ENCODE data around the gene DAB1. TPM values are rescaled to one million over a fixed set of nuclear protein-coding genes. Genes with fewer than 3 reads are reported as not detected.

Gene DAB1
- total and polyA plus RNA-seq, 5 donors from 2014 or later: 0.87 to 5.1 (median 4.0) TPM

DNA sequence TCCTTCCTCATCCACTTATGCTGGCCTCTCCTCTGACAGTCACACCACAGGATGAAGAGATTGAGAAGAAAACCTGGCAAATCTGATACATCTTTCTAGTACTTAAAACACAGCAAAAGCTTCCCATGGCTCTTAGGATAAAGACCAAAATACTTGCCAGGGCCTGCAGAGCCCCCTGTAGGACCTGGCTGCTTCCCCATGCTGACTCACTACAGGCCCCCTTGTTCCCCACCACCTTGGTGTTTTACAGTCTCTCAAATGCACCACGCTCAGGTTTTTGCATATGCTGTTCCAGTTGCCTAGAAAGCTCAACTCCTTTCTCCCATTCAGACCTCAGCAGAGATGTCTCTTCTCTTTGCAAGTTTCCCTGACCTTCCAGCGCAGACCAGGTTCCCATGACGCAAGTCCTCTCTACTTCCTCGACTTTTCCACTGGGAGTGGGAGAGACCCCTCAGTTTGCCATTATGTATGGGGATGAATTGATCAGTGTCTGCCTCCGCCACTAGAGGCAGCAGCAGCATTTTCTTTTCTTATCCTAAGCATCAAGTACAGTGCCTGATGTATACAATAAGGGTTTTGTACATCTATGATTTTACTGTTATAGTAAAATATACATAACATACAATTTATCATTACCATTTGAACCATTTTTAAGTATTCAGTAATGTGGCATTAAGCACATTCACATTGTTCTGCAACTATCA, 344.3 kb downstream of the DAB1 start:
- no peak overlapping the region for H3K27ac Mint-ChIP-seq
- no peak for DNase-seq
- Histone ChIP-seq H3K4me1 (ENCODE audit: control insufficient read depth, insufficient read depth, low read length, poor library complexity, severe bottlenecking) (no peaks in the 10 kb centered on the region), H3K36me3 (ENCODE audit: control insufficient read depth, insufficient read depth, low read length) (no peaks in the 10 kb centered on the region), H3K27me3 (ENCODE audit: control insufficient read depth, insufficient read depth, low read length) (no peaks in the 10 kb centered on the region), H3K27ac (ENCODE audit: insufficient read depth, low read length, poor library complexity, severe bottlenecking) (no peak overlapping the region), H3K4me3 (ENCODE audit: low read depth, low read length) (no peak overlapping the region), H3K9me3 (ENCODE audit: control insufficient read depth in 2 of 2, low read length in 2 of 2) (no peaks in the 10 kb centered on the region)
- no peaks in the 10 kb centered on the region for H3K27me3 Mint-ChIP-seq
- H3K36me3 Mint-ChIP-seq: no peaks in the 10 kb centered on the region
- no peak for ATAC-seq (ENCODE audit: low read depth in 2 of 2)
- no peak overlapping the region for H3K4me3 Mint-ChIP-seq
- H3K9me3 Mint-ChIP-seq: peaks cover 0 to 6% (median 0%) of the 10 kb centered on the region in 7 donors
- no peaks in the 10 kb centered on the region for H3K4me1 Mint-ChIP-seq

DNA sequence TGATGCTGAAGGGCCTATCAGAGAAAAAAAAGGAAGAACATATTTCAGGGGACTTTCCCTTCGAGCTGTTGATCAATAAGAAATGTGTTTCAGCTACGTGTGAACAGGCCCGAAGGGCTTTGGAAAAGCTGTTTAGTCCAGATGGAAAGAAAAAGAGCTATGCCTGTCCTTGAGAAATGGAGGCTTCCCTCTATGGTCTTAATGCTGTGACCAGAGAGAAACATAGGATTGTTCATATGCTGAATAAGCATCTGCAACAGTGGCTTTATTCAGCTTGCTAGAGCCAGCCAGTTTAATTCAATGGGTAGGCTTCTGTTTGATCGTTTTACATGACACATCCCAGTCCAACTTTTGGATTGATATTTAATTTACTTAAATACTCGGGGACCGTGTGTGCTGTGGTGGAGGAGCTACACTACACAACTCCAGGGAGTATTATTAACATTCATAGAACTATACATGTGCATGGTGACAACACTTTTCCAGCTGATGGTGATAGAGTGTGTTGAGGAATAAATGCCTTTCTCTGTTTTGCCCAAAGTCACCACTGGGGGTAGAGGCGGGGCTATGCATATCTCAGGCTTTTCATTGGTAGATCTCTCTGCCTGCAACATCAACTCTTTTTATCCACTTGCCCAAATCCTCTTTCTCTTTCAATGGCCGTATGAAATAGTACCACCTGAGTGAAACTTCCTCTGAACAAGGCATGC, 351.3 kb downstream of the DAB1 start:
- Mint-ChIP-seq H3K4me3 (no peak overlapping the region), H3K27ac (no peak overlapping the region), H3K36me3 (no peaks in the 10 kb centered on the region), H3K9me3 (peaks cover 0 to 3% (median 0%) of the 10 kb centered on the region in 7 donors), H3K4me1 (no peaks in the 10 kb centered on the region), H3K27me3 (peaks cover 7% of the 10 kb centered on the region)
- Histone ChIP-seq H3K4me3 (ENCODE audit: low read depth, low read length) (no peak overlapping the region), H3K9me3 (ENCODE audit: control insufficient read depth in 2 of 2, low read length in 2 of 2) (no peaks in the 10 kb centered on the region), H3K4me1 (ENCODE audit: control insufficient read depth, insufficient read depth, low read length, poor library complexity, severe bottlenecking) (no peaks in the 10 kb centered on the region), H3K27me3 (ENCODE audit: control insufficient read depth, insufficient read depth, low read length) (no peaks in the 10 kb centered on the region), H3K36me3 (ENCODE audit: control insufficient read depth, insufficient read depth, low read length) (no peaks in the 10 kb centered on the region), H3K27ac (ENCODE audit: insufficient read depth, low read length, poor library complexity, severe bottlenecking) (no peak overlapping the region)
- no peak for DNase-seq
- no peak for ATAC-seq (ENCODE audit: low read depth in 2 of 2)

DNA sequence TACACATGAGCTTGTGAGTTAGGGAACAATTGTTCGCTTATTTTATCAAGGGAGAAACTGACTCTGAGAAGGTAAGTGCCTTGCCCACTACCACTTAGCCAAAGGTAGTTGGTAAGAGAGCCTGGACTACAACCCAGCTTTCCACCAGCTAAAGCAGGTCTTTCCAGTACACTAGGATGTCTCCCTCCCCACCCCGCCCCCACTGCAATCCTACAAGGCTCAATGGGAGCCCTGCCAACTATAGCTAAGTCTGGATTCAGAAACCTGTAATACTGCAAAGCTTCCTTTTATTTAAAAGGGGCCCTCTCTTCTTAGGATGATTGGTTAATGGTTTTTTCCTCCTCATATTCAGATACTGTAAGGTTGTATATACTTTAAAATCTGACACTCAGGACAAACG, 356.0 kb downstream of the DAB1 start:
- DNase-seq: no peak
- H3K27ac ChIP-seq (ENCODE audit: insufficient read depth, low read length, poor library complexity, severe bottlenecking): no peak overlapping the region
- H3K36me3 ChIP-seq (ENCODE audit: control insufficient read depth, insufficient read depth, low read length): no peaks in the 10 kb centered on the region
- H3K27me3 ChIP-seq (ENCODE audit: control insufficient read depth, insufficient read depth, low read length): no peaks in the 10 kb centered on the region
- Mint-ChIP-seq H3K27ac (no peak overlapping the region), H3K4me1 (no peaks in the 10 kb centered on the region), H3K4me3 (no peak overlapping the region), H3K27me3 (peaks cover under 1% of the 10 kb centered on the region), H3K36me3 (no peaks in the 10 kb centered on the region), H3K9me3 (peaks cover 0 to 1% (median 0%) of the 10 kb centered on the region in 7 donors)
- ATAC-seq (ENCODE audit: low read depth in 2 of 2): no peak
- H3K9me3 ChIP-seq (ENCODE audit: control insufficient read depth in 2 of 2, low read length in 2 of 2): no peaks in the 10 kb centered on the region
- H3K4me3 ChIP-seq (ENCODE audit: low read depth, low read length): no peak overlapping the region
- no peaks in the 10 kb centered on the region for H3K4me1 ChIP-seq (ENCODE audit: control insufficient read depth, insufficient read depth, low read length, poor library complexity, severe bottlenecking)

DNA sequence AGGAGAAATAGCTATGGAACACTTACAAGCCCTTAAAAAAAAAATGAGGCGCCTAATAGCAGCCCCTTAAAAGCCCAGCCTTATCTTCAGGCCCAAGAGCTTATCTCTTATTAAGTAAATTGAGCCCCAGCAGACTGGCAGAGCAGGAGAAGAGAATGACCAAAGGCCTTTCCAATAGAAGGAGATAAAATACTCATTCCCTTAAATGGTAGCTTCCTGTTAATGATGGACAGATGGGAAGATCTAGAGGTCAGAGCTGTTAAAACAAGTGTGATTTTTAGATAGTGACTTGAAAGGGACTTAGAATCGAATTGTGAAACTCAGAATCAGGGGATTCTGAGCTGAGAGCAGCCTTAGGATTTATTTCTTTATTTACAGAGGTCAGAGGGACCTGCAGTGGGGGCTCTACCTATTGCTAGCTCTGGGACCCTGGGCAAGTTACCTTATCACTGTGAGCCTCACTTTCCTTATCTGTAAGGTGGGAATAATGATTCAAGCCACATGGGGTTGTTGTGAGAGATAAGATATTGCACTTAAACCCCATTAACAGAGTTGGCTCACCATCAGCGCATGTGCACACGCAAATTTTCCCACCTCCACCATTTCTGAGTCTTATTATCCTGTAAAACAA, 356.8 kb downstream of the DAB1 start:
- no peak overlapping the region for H3K27ac Mint-ChIP-seq
- no peaks in the 10 kb centered on the region for H3K9me3 ChIP-seq (ENCODE audit: control insufficient read depth in 2 of 2, low read length in 2 of 2)
- no peaks in the 10 kb centered on the region for H3K4me1 ChIP-seq (ENCODE audit: control insufficient read depth, insufficient read depth, low read length, poor library complexity, severe bottlenecking)
- DNase-seq (no peak), ATAC-seq (ENCODE audit: low read depth in 2 of 2) (no peak)
- H3K4me3 Mint-ChIP-seq: no peak overlapping the region
- H3K36me3 ChIP-seq (ENCODE audit: control insufficient read depth, insufficient read depth, low read length): no peaks in the 10 kb centered on the region
- H3K27me3 ChIP-seq (ENCODE audit: control insufficient read depth, insufficient read depth, low read length): no peaks in the 10 kb centered on the region
- H3K27me3 Mint-ChIP-seq: no peaks in the 10 kb centered on the region
- H3K9me3 Mint-ChIP-seq: peaks cover 0 to 1% (median 0%) of the 10 kb centered on the region in 7 donors
- no peaks in the 10 kb centered on the region for H3K4me1 Mint-ChIP-seq
- H3K4me3 ChIP-seq (ENCODE audit: low read depth, low read length): no peak overlapping the region
- no peak overlapping the region for H3K27ac ChIP-seq (ENCODE audit: insufficient read depth, low read length, poor library complexity, severe bottlenecking)
- H3K36me3 Mint-ChIP-seq: no peaks in the 10 kb centered on the region

DNA sequence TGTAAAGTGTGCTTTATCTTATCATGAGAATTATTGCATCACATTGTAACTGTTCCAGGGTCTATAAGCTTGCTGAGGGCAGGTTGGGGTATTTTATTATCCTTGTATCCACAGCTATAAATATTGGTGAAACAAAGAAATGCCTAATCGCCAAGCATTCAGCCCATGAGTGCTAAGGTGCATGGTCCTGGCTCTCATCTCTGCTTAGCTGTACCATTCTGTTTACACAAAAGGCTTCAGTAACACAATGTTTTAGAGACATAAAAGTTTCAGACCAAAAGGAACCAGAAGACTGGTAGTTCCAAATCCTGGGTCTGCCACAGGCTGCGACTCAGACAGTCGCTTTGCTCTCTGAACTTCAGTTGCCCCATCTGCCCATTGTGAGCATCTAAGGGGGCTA, 358.4 kb downstream of the DAB1 start:
- no peaks in the 10 kb centered on the region for H3K27me3 Mint-ChIP-seq
- no peak for DNase-seq
- Histone ChIP-seq H3K27me3 (ENCODE audit: control insufficient read depth, insufficient read depth, low read length) (no peaks in the 10 kb centered on the region), H3K27ac (ENCODE audit: insufficient read depth, low read length, poor library complexity, severe bottlenecking) (no peak overlapping the region), H3K36me3 (ENCODE audit: control insufficient read depth, insufficient read depth, low read length) (no peaks in the 10 kb centered on the region), H3K4me3 (ENCODE audit: low read depth, low read length) (no peak overlapping the region), H3K4me1 (ENCODE audit: control insufficient read depth, insufficient read depth, low read length, poor library complexity, severe bottlenecking) (no peaks in the 10 kb centered on the region), H3K9me3 (ENCODE audit: control insufficient read depth in 2 of 2, low read length in 2 of 2) (no peaks in the 10 kb centered on the region)
- H3K36me3 Mint-ChIP-seq: no peaks in the 10 kb centered on the region
- peaks cover 0 to 1% (median 0%) of the 10 kb centered on the region in 7 donors for H3K9me3 Mint-ChIP-seq
- no peaks in the 10 kb centered on the region for H3K4me1 Mint-ChIP-seq
- H3K4me3 Mint-ChIP-seq: no peak overlapping the region
- no peak overlapping the region for H3K27ac Mint-ChIP-seq
- no peak for ATAC-seq (ENCODE audit: low read depth in 2 of 2)

DNA sequence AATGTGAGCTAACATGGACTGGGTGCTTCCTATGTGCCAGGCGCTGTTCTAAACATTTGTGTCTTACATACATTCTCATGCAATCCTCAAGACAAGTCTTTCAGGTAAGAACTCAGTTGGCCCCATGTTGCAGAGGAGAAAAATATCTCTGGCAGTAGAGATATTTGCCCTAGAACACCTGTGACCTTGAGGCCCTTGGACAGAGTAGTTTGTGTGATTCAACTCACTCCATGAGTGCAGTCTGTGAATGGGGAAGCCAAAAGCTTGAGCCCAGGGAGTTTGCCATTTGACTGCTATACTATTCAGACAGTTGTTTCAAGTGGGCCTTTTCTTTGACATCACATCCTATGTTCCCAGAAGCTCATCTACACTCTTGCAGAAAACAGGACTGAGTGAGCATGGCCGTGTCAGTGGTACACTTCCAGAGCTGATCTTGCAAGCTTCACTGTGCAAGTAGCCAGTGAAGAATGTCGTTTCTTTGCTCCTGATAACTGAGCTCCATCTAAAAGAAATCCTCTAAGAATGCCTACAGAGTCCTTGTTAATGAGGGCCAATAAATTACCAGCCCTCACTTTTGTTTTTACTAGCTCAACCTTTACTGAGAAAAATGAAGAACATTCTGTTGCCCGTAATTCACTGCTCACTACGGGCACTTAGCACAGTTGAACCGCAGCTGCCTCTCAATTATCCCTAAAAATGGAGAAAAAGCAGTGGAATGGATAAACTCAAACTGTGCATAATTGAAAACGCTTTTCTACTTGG, 359.3 kb downstream of the DAB1 start:
- no peaks in the 10 kb centered on the region for H3K4me1 ChIP-seq (ENCODE audit: control insufficient read depth, insufficient read depth, low read length, poor library complexity, severe bottlenecking)
- Mint-ChIP-seq H3K9me3 (peaks cover 0 to 1% (median 0%) of the 10 kb centered on the region in 7 donors), H3K4me3 (no peak overlapping the region), H3K36me3 (no peaks in the 10 kb centered on the region), H3K27ac (no peak overlapping the region), H3K4me1 (no peaks in the 10 kb centered on the region), H3K27me3 (no peaks in the 10 kb centered on the region)
- no peaks in the 10 kb centered on the region for H3K9me3 ChIP-seq (ENCODE audit: control insufficient read depth in 2 of 2, low read length in 2 of 2)
- ATAC-seq (ENCODE audit: low read depth in 2 of 2) (no peak), DNase-seq (no peak)
- H3K27ac ChIP-seq (ENCODE audit: insufficient read depth, low read length, poor library complexity, severe bottlenecking): no peak overlapping the region
- no peak overlapping the region for H3K4me3 ChIP-seq (ENCODE audit: low read depth, low read length)
- no peaks in the 10 kb centered on the region for H3K36me3 ChIP-seq (ENCODE audit: control insufficient read depth, insufficient read depth, low read length)
- H3K27me3 ChIP-seq (ENCODE audit: control insufficient read depth, insufficient read depth, low read length): no peaks in the 10 kb centered on the region

DNA sequence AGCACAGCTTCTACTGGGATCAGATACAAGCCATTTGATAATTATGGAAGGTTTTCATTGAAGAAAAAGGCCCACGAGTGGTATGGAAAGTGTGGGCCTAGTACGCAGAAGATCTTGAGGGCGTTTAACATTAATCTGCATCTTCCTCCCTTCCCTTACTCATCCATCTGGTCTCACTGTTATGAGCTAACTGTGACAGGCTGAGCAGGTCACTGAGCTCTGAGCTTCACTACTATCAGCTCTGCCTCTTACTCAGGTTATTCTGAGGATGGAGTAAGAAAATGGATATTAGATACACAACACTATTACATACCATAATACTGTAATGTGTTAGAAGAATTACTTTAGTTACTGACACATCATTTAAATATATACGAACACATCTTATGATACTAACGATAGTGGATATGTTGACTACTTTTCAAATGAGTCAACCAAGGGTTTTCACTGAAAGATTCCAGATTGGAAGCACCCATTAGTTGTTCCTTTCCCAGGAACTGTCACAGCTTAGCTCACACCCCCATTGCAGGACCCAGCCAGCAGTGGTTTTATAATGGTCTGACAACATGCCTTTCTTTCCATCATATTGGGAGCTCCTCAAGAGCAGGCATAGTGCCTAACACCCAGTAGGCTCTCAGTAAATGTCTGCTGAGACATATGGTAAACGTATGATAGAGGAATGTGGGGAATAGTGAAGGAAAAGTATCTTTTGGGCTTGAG, 360.3 kb downstream of the DAB1 start:
- no peaks in the 10 kb centered on the region for H3K27me3 Mint-ChIP-seq
- no peak overlapping the region for H3K27ac ChIP-seq (ENCODE audit: insufficient read depth, low read length, poor library complexity, severe bottlenecking)
- H3K9me3 ChIP-seq (ENCODE audit: control insufficient read depth in 2 of 2, low read length in 2 of 2): no peaks in the 10 kb centered on the region
- peaks cover 0 to 3% (median 0%) of the 10 kb centered on the region in 4 donors for H3K4me1 Mint-ChIP-seq
- no peak for DNase-seq
- no peak overlapping the region for H3K4me3 Mint-ChIP-seq
- no peak overlapping the region for H3K27ac Mint-ChIP-seq
- no peak for ATAC-seq (ENCODE audit: low read depth in 2 of 2)
- H3K36me3 Mint-ChIP-seq: no peaks in the 10 kb centered on the region
- H3K4me3 ChIP-seq (ENCODE audit: low read depth, low read length): no peak overlapping the region
- no peaks in the 10 kb centered on the region for H3K36me3 ChIP-seq (ENCODE audit: control insufficient read depth, insufficient read depth, low read length)
- H3K27me3 ChIP-seq (ENCODE audit: control insufficient read depth, insufficient read depth, low read length): no peaks in the 10 kb centered on the region
- H3K4me1 ChIP-seq (ENCODE audit: control insufficient read depth, insufficient read depth, low read length, poor library complexity, severe bottlenecking): no peaks in the 10 kb centered on the region
- H3K9me3 Mint-ChIP-seq: no peaks in the 10 kb centered on the region

All from CD4-positive, CD25-positive, alpha-beta regulatory T cell (primary cell).